IMR-90 (cell line): Measurements from ENCODE around the gene ERG28. TPM values are rescaled to one million over a fixed set of nuclear protein-coding genes. Genes with fewer than 3 reads are reported as not detected.

ENCODE experiments used
- ATAC-seq: fragments of 200-7000 bp; cut with Tn5 transposase; 2 replicates; pipeline ENCODE4 v1.9.1; 2020; ENCODE audit warnings: low read depth, mild to moderate bottlenecking, moderate library complexity
- BruUV-seq: library from RNA; stranded (reverse); fragments of 400-500 nt; replicated peaks from 2 replicates; lab custom pipeline; 2021; lab: Mats Ljungman, UMichigan
- CTCF ChIA-PET: fragments of 300-600 bp; formaldehyde crosslinking; extraction: SDS; loops from one replicate; lab custom pipeline; 2021; ENCODE audit warnings: antibody characterized with exemption; lab: Yijun Ruan, JAX
- POLR2A ChIA-PET: fragments of 300-600 bp; sonication (Branson Sonifier 250); formaldehyde crosslinking; loops from one replicate; lab custom pipeline; 2022; ENCODE audit warnings: antibody characterized with exemption; ENCODE audit not compliant: unreplicated experiment; lab: Charles Lee
- DNase-seq: peaks from one replicate; pipeline ENCODE4 v3.0.0; 2013
- H2AFZ ChIP-seq: replicated peaks from 2 replicates; pipeline ENCODE3; 2013; ENCODE audit warnings: low read length, mild to moderate bottlenecking; ENCODE audit not compliant: poor library complexity
- H2AK5ac ChIP-seq: 2 replicates; pipeline ENCODE4 v1.6.1; 2013; ENCODE audit warnings: low read depth, low read length, inconsistent platforms
- H2AK9ac ChIP-seq: replicated peaks from 2 replicates; pipeline ENCODE3; 2013; ENCODE audit warnings: mild to moderate bottlenecking, low read depth, low read length, moderate library complexity; ENCODE audit not compliant: poor library complexity
- H2BK120ac ChIP-seq: 2 replicates; pipeline ENCODE4 v1.6.1; 2013; ENCODE audit warnings: low read depth, low read length, inconsistent platforms
- H2BK15ac ChIP-seq: 3 replicates; pipeline ENCODE4 v1.6.1; 2013; ENCODE audit warnings: low read depth, low read length, inconsistent platforms
- H2BK20ac ChIP-seq: 2 replicates; pipeline ENCODE4 v1.6.1; 2013; ENCODE audit warnings: low read depth, mild to moderate bottlenecking, inconsistent platforms, low read length, moderate library complexity
- H2BK5ac ChIP-seq: 2 replicates; pipeline ENCODE4 v1.6.1; 2013; ENCODE audit warnings: mild to moderate bottlenecking, low read depth, low read length, inconsistent platforms; ENCODE audit not compliant: poor library complexity, severe bottlenecking
- H3K14ac ChIP-seq: replicated peaks from 2 replicates; pipeline ENCODE4 v1.6.1; 2013; ENCODE audit warnings: low read depth, low read length, inconsistent platforms
- H3K18ac ChIP-seq: 2 replicates; pipeline ENCODE4 v1.6.1; 2013; ENCODE audit warnings: low read depth, low read length, control low read depth
- H3K23ac ChIP-seq: 2 replicates; pipeline ENCODE4 v1.6.1; 2013; ENCODE audit warnings: low read depth, low read length, inconsistent platforms
- H3K27ac ChIP-seq: 2 replicates; pipeline ENCODE4 v1.5.1; 2013; ENCODE audit warnings: mild to moderate bottlenecking, control low read depth, low read length; ENCODE audit not compliant: insufficient read depth
- H3K27me3 ChIP-seq: 2 replicates; pipeline ENCODE4 v1.6.1; 2013; ENCODE audit warnings: low read length; ENCODE audit not compliant: control insufficient read depth, insufficient read depth
- H3K36me3 ChIP-seq: 2 replicates; pipeline ENCODE4 v1.6.1; 2013; ENCODE audit warnings: low read length, mixed read lengths; ENCODE audit not compliant: control insufficient read depth, insufficient read depth
- H3K4ac ChIP-seq: 2 replicates; pipeline ENCODE4 v1.6.1; 2013; ENCODE audit warnings: low read depth, low read length, inconsistent platforms
- H3K4me1 ChIP-seq: 2 replicates; pipeline ENCODE4 v1.6.1; 2013; ENCODE audit warnings: low read length, mixed read lengths; ENCODE audit not compliant: control insufficient read depth, insufficient read depth
- H3K4me2 ChIP-seq: 2 replicates; pipeline ENCODE4 v1.6.1; 2013; ENCODE audit warnings: low read depth, mild to moderate bottlenecking, control low read depth, low read length, moderate library complexity
- H3K4me3 ChIP-seq: 2 replicates; pipeline ENCODE4 v1.5.1; 2013; ENCODE audit warnings: low read depth, mild to moderate bottlenecking, control low read depth, low read length, moderate library complexity; ENCODE audit not compliant: insufficient read depth
- H3K56ac ChIP-seq: 2 replicates; pipeline ENCODE4 v1.6.1; 2013; ENCODE audit warnings: low read length, inconsistent platforms; ENCODE audit not compliant: insufficient read depth; ENCODE audit errors: extremely low read depth
- H3K79me1 ChIP-seq, 2 experiments: 2 replicates each; pipeline ENCODE4 v1.6.1; 2013; ENCODE audit warnings: low read length in 2 of 2, inconsistent platforms in 1 of 2, low read depth in 1 of 2
- H3K9ac ChIP-seq: 2 replicates; pipeline ENCODE4 v1.6.1; 2013; ENCODE audit warnings: low read depth, low read length, control low read depth
- H3K9me1 ChIP-seq: 2 replicates; pipeline ENCODE4 v1.6.1; 2013; ENCODE audit warnings: low read length, inconsistent platforms; ENCODE audit not compliant: insufficient read depth
- H3K9me3 ChIP-seq: 2 replicates; pipeline ENCODE4 v1.6.1; 2013; ENCODE audit warnings: low read length; ENCODE audit not compliant: control insufficient read depth, insufficient read depth
- H4K20me1 ChIP-seq: 2 replicates; pipeline ENCODE4 v1.6.1; 2013; ENCODE audit warnings: low read length, inconsistent platforms; ENCODE audit not compliant: insufficient read depth
- H4K5ac ChIP-seq: 2 replicates; pipeline ENCODE4 v1.6.1; 2013; ENCODE audit warnings: mild to moderate bottlenecking, low read depth, low read length, control low read depth
- H4K8ac ChIP-seq, 2 experiments: 2 replicates each; pipeline ENCODE4 v1.6.1; 2013; ENCODE audit warnings: low read depth in 2 of 2, low read length in 2 of 2, control low read depth in 1 of 2, inconsistent platforms in 1 of 2
- H4K91ac ChIP-seq: 2 replicates; pipeline ENCODE4 v1.6.1; 2013; ENCODE audit warnings: low read depth, low read length, inconsistent platforms; ENCODE audit not compliant: insufficient read depth
- RAD21 ChIP-seq: IDR thresholded peaks from 2 replicates; pipeline ENCODE4 v1.6.1; 2012; ENCODE audit warnings: low read length, improper control_type of control experiment
- WGBS, 2 experiments: methylation state at CpG; one replicate each; pipeline versions ENCODE4 v1.1.5 to v1.1.7; 2013; ENCODE audit warnings: missing lambda C conversion rate in 2 of 2; ENCODE audit not compliant: insufficient read length in 1 of 2; ENCODE audit errors: extremely low coverage in 2 of 2; 5-methylcytosine and 5-hydroxymethylcytosine counted together
- dilution Hi-C: fragments of 300-500 bp; cut with HindIII; formaldehyde crosslinking; loops from one replicate; pipeline ENCODE4 v1.14.3; 2018; ENCODE audit warnings: low sequenced_read_pairs; ENCODE audit not compliant: unreplicated experiment
- in situ Hi-C: fragments of 300-500 bp; cut with MboI; formaldehyde crosslinking; loops from 3 replicates; pipeline ENCODE4 v1.14.3; 2019; ENCODE audit warnings: low sequenced_read_pairs, inconsistent platforms, mixed read lengths
- intact Hi-C: fragments of 100-400 bp; cut with micrococcal nuclease; formaldehyde crosslinking; loops from 2 replicates; pipeline ENCODE4 v1.10.0; 2022
- polyA plus RNA-seq, 3 experiments: library from polyadenylated mRNA; depleted of rRNA; stranded (reverse); fragments of >200 nt; gene quantifications; 2 replicates each; pipeline ENCODE4 v1.2.3, GENCODE V29; 2012; ENCODE audit warnings: low replicate concordance in 1 of 3
- total RNA-seq: library from RNA; depleted of rRNA; stranded (reverse); fragments of >200 nt; gene quantifications from 2 replicates; pipeline ENCODE4 v1.2.3, GENCODE V29; 2012

Gene ERG28
- total and polyA plus RNA-seq, 2 of the 4 experiments (the other 2 are of a cell fraction), result 0.90 to 15.4 TPM

DNA sequence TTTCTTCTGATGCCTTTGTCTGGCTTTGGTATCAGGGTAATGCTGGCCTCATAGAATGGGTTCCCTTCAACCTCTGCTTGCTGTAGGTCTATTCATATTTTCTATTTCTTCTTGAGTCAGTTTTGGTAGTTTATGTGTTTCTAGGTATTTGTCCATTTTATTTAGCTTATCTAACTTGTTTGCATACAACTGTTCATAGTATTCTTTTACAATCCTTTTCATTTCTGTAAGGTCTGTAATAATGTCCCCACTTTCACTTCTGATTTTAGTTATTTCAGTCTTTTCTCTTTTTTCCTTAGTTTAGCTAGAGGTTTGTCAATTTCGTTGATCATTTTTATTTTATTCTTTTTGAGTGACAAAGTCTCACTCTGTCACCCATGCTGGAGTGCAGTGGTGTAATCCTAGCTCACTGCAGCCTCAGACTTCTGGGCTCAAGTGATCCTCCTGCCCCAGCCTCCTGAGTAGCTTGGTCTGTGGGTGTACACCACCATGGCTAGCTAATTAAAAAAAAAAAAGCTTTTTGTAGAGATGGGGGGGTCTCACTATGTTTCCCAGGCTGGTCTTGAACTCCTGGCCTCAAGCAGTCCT, 12.0 kb upstream of the ERG28 start:
- no peak overlapping the region for H3K18ac ChIP-seq
- no peak overlapping the region for H4K8ac ChIP-seq
- dilution Hi-C loops, result no loop called here
- no peak overlapping the region for H3K14ac ChIP-seq
- DNase-seq (no peak), ATAC-seq (no peak)
- H3K9ac ChIP-seq, result no peak overlapping the region
- no TSS peak for BruUV-seq
- H3K56ac ChIP-seq, result no peak overlapping the region
- no peaks in the 10 kb centered on the region for H3K27me3 ChIP-seq
- H4K91ac ChIP-seq, result no peak overlapping the region
- no peak overlapping the region for H3K23ac ChIP-seq
- no peak overlapping the region for H3K27ac ChIP-seq
- H3K9me1 ChIP-seq, result no peaks in the 10 kb centered on the region
- no peak overlapping the region for H2AFZ ChIP-seq
- no peak overlapping the region for H3K4me3 ChIP-seq
- no peak overlapping the region for H3K4ac ChIP-seq
- WGBS, 2 experiments, result no CpG with 5 or more reads among the region's 1 CpG
- H3K4me2 ChIP-seq, result no peak overlapping the region
- H2AK5ac ChIP-seq, result no peak overlapping the region
- H2BK20ac ChIP-seq, result no peak overlapping the region
- TF ChIP-seq RAD21, result no peak
- CTCF ChIA-PET, result no interaction called here
- POLR2A ChIA-PET, result no interaction called here
- peaks cover 3 to 11% of the 10 kb centered on the region in 2 experiments; a peak in 3 of 4 replicates for H3K79me1 ChIP-seq
- H4K20me1 ChIP-seq, result no peaks in the 10 kb centered on the region
- no peak overlapping the region for H2AK9ac ChIP-seq
- H2BK15ac ChIP-seq, result no peak overlapping the region
- intact Hi-C loops, result no loop called here
- in situ Hi-C loops, result no loop called here
- no peak overlapping the region for H2BK120ac ChIP-seq
- H2BK5ac ChIP-seq, result no peak overlapping the region
- H3K4me1 ChIP-seq, result no peaks in the 10 kb centered on the region
- H4K5ac ChIP-seq, result no peak overlapping the region
- peaks cover 8% of the 10 kb centered on the region for H3K36me3 ChIP-seq
- no peaks in the 10 kb centered on the region for H3K9me3 ChIP-seq
